NCI-H2227 (cell line): Measurements from ENCODE around the gene TCEA2.
"Not testable (repeated sequence)": the region's sequence is repeated elsewhere in the genome, so short reads cannot be mapped to it uniquely, and the experiment has no call there.

Source experiments
- DNase-seq: peaks from one replicate; lab custom pipeline; 2025; ENCODE audit not compliant: unreplicated experiment; lab: John Stamatoyannopoulos, UW

Gene TCEA2

GRCh38 chr20:64076061-64076997, 13.3 kb downstream of the TCEA2 start:
- DNase-seq: no peak

- DNase-seq: no peak
Measured at GRCh38 chr20:64077094-64077493, 14.1 kb downstream of the TCEA2 start.

- DNase-seq: no peak
Measured at GRCh38 chr20:64077541-64077875, 14.5 kb downstream of the TCEA2 start.

GRCh38 chr20:64077876-64078551, 15.0 kb downstream of the TCEA2 start:
- DNase-seq: no peak

- DNase-seq: no peak
Measured at GRCh38 chr20:64078934-64079272, 15.9 kb downstream of the TCEA2 start.

GRCh38 chr20:64079273-64080012, 16.4 kb downstream of the TCEA2 start, which contains the start of gene RGS19:
Gene RGS19, minus strand, starts transcription at chr20:64079518. Its CDS starts 2,632 bp downstream, at chr20:64076886.
- DNase-seq: peak; percentile 90

- DNase-seq: peak; percentile 59
Measured at GRCh38 chr20:64080013-64080812, 17.2 kb downstream of the TCEA2 start, which contains the start of gene OPRL1. Gene OPRL1, plus strand, starts transcription at chr20:64080082. Its CDS starts 12,639 bp downstream, at chr20:64092721.

- no peak for DNase-seq
Measured at GRCh38 chr20:64080813-64081623, 18.0 kb downstream of the TCEA2 start.

GRCh38 chr20:64081624-64081964, 18.6 kb downstream of the TCEA2 start:
- no peak for DNase-seq

- DNase-seq: no peak
Measured at GRCh38 chr20:64082126-64082731, 19.2 kb downstream of the TCEA2 start.

- no peak for DNase-seq
Measured at GRCh38 chr20:64082820-64083377, 19.9 kb downstream of the TCEA2 start.

GRCh38 chr20:64083378-64083803, 20.4 kb downstream of the TCEA2 start:
- DNase-seq: peak; percentile 90

- peak; percentile 58 for DNase-seq
Measured at GRCh38 chr20:64083804-64084684, 21.0 kb downstream of the TCEA2 start, which contains the start of gene LKAAEAR1. Gene LKAAEAR1, minus strand, starts transcription at chr20:64084398. Its CDS starts 179 bp downstream, at chr20:64084219.

- peak; percentile 68 for DNase-seq
Measured at GRCh38 chr20:64084685-64085152, 21.7 kb downstream of the TCEA2 start.

GRCh38 chr20:64086801-64087200, 23.8 kb downstream of the TCEA2 start:
- DNase-seq: no peak

GRCh38 chr20:64087226-64087825, 24.3 kb downstream of the TCEA2 start:
- not testable (repeated sequence) for DNase-seq

- not testable (repeated sequence) for DNase-seq
Measured at GRCh38 chr20:64088586-64088985, 25.6 kb downstream of the TCEA2 start.
